ENCODE results near the gene S100A2.
"Not testable (repeated sequence)": the region's sequence is repeated elsewhere in the genome, so short reads cannot be mapped to it uniquely, and the experiment has no call there.

Gene S100A2

GRCh38 chr1:153588482-153588881, 22.8 kb upstream of the S100A2 start:
- no peak for DNase-seq (ENCODE audit: low read depth)

- DNase-seq (ENCODE audit: low read depth): not testable (repeated sequence)
These were observed 22.4 kb upstream of the S100A2 start for GRCh38 chr1:153588033-153588432.

GRCh38 chr1:153587314-153587713, 21.7 kb upstream of the S100A2 start:
- DNase-seq (ENCODE audit: low read depth): peak; percentile 71

- no peak for DNase-seq (ENCODE audit: low read depth)
These were observed 20.7 kb upstream of the S100A2 start for GRCh38 chr1:153586347-153586746.

GRCh38 chr1:153585006-153585405, 19.4 kb upstream of the S100A2 start:
- DNase-seq (ENCODE audit: low read depth): no peak

- DNase-seq (ENCODE audit: low read depth): peak; percentile 43
These were observed 18.3 kb upstream of the S100A2 start for GRCh38 chr1:153583976-153584375.

GRCh38 chr1:153583514-153583913, 17.9 kb upstream of the S100A2 start:
- DNase-seq (ENCODE audit: low read depth): not testable (repeated sequence)

- not testable (repeated sequence) for DNase-seq (ENCODE audit: low read depth)
These were observed 17.2 kb upstream of the S100A2 start for GRCh38 chr1:153582836-153583235.

- DNase-seq (ENCODE audit: low read depth): no peak
These were observed 13.3 kb upstream of the S100A2 start for GRCh38 chr1:153578936-153579335.

GRCh38 chr1:153578490-153578889, 12.8 kb upstream of the S100A2 start:
- no peak for DNase-seq (ENCODE audit: low read depth)

- DNase-seq (ENCODE audit: low read depth): no peak
These were observed 12.0 kb upstream of the S100A2 start for GRCh38 chr1:153577624-153578051.

GRCh38 chr1:153577138-153577537, 11.5 kb upstream of the S100A2 start:
- DNase-seq (ENCODE audit: low read depth): no peak

- DNase-seq (ENCODE audit: low read depth): not testable (repeated sequence)
These were observed 9.9 kb upstream of the S100A2 start for GRCh38 chr1:153575497-153575896.

- DNase-seq (ENCODE audit: low read depth): not testable (repeated sequence)
These were observed 9.4 kb upstream of the S100A2 start for GRCh38 chr1:153575081-153575491.

GRCh38 chr1:153573351-153573750, 7.7 kb upstream of the S100A2 start:
- DNase-seq (ENCODE audit: low read depth): peak; percentile 19

GRCh38 chr1:153572569-153573015, 6.9 kb upstream of the S100A2 start:
- peak; percentile 89 for DNase-seq (ENCODE audit: low read depth)

- no peak for DNase-seq (ENCODE audit: low read depth)
These were observed 6.1 kb upstream of the S100A2 start for GRCh38 chr1:153571706-153572105.

- no peak for DNase-seq (ENCODE audit: low read depth)
These were observed 5.2 kb upstream of the S100A2 start for GRCh38 chr1:153570874-153571273.

GRCh38 chr1:153569465-153569864, 3.8 kb upstream of the S100A2 start:
- no peak for DNase-seq (ENCODE audit: low read depth)

- peak; percentile 95 for DNase-seq (ENCODE audit: low read depth)
These were observed 2.9 kb upstream of the S100A2 start for GRCh38 chr1:153568367-153569099.

GRCh38 chr1:153567621-153568366, 2.1 kb upstream of the S100A2 start:
- peak; percentile 49 for DNase-seq (ENCODE audit: low read depth)

GRCh38 chr1:153566414-153567371, 1.0 kb upstream of the S100A2 start:
- DNase-seq (ENCODE audit: low read depth): peak; percentile 100

All from ELR (cell line).